PC-9 (cell line): ENCODE data around the gene ADAMTS10.

Experiments
- EZH2 ChIP-seq: fragments of 200-600 bp; sonication (generic); IDR thresholded peaks from 2 replicates; pipeline ENCODE4 v1.8.0; 2017; ENCODE audit warnings: antibody characterized with exemption, low read depth
- TF ChIP-seq, protein P1 (sequence below): fragments of 200-600 bp; sonication (generic); conservative IDR thresholded peaks from 2 replicates; pipeline ENCODE4 v1.6.1; 2017; ENCODE audit warnings: mixed run types, antibody characterized with exemption, mild to moderate bottlenecking, moderate library complexity

DNA sequence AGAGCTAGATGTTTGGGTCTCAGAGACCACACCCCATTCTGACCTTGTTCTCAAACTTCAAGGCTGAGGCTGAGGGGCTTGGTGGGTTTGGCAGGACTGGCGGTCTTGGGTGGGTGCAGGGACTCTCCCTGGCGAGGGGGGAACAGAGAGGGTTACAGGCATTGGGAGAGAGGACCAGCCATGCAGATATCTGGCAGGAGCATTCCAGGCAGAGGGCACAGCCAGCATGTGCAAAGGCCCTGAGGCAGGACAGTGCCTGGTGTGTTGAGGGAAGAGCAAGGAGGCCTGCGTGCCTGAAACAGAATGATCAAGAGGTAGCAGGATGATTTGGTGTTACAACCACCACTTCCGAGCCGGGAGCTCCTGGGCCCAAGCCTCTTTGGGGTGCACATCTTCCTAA, 47.4 kb upstream of the ADAMTS10 start:
- TF ChIP-seq, protein P1, sequence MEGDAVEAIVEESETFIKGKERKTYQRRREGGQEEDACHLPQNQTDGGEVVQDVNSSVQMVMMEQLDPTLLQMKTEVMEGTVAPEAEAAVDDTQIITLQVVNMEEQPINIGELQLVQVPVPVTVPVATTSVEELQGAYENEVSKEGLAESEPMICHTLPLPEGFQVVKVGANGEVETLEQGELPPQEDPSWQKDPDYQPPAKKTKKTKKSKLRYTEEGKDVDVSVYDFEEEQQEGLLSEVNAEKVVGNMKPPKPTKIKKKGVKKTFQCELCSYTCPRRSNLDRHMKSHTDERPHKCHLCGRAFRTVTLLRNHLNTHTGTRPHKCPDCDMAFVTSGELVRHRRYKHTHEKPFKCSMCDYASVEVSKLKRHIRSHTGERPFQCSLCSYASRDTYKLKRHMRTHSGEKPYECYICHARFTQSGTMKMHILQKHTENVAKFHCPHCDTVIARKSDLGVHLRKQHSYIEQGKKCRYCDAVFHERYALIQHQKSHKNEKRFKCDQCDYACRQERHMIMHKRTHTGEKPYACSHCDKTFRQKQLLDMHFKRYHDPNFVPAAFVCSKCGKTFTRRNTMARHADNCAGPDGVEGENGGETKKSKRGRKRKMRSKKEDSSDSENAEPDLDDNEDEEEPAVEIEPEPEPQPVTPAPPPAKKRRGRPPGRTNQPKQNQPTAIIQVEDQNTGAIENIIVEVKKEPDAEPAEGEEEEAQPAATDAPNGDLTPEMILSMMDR, result no peak
- no peak for TF ChIP-seq EZH2
